ENCODE data around the gene CELSR1. TPM values are rescaled to one million over a fixed set of nuclear protein-coding genes. Genes with fewer than 3 reads are reported as not detected.
"Not testable (repeated sequence)": the region's sequence is repeated elsewhere in the genome, so short reads cannot be mapped to it uniquely, and the experiment has no call there.

The CELSR1 gene
- total RNA-seq, 1 experiment from 2014 or later = 5.7 TPM

- no peak for DNase-seq (ENCODE audit: low spot score)
These were observed 52.4 kb downstream of the CELSR1 start for GRCh38 chr22:46484861-46485595.

- no peak for DNase-seq (ENCODE audit: low spot score)
These were observed 53.1 kb downstream of the CELSR1 start for GRCh38 chr22:46484156-46484860.

DNA sequence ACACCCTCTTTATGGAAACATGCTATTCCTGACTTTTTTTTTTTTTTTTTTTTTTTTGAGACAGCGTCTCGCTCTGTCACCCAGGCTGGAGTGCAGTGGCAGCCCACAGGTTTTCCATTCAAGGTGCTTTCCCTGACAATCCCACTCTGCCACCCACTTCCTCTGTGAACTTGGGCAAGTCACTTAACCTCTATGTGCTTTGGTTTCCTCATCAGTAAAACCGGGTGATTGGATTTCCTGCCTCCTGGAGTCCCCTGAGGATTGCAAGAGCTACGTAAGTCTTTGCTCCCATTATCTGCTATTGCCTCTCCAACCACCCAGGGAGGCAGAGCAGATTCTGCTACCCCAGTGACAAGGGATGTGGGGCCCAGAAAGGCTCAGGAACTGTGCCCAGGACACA is 54.1 kb downstream of the CELSR1 start:
- no peak for DNase-seq (ENCODE audit: low spot score)

DNA sequence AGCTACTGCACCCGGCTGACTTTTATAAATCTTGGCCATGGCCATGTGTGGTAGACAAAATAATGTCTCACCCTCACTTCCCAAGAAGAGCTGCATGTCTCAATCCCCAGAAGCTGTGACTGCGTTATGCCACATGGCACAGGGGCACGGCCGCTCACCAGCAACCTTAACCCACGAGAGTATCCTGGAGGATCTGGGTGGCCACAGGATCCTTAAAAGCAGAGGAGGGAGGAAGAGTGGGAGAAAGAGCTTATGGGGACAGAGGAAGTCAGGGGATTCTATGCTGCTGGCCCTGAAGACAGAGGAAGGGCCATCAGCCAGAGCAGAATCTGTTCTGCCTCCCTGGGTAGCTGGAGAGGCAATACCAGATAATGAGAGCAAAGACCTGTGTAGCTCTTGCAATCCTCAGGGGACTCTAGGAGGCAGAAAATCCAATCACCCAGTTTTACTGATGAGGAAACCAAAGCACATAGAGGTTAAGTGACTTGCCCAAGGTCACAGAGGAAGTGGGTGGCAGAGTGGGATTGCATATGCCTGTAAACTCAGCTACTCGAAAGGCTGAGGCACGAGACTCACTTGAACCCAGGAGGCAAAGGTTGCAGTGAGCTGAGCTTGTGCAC is 55.3 kb downstream of the CELSR1 start:
- no peak for DNase-seq (ENCODE audit: low spot score)

DNA sequence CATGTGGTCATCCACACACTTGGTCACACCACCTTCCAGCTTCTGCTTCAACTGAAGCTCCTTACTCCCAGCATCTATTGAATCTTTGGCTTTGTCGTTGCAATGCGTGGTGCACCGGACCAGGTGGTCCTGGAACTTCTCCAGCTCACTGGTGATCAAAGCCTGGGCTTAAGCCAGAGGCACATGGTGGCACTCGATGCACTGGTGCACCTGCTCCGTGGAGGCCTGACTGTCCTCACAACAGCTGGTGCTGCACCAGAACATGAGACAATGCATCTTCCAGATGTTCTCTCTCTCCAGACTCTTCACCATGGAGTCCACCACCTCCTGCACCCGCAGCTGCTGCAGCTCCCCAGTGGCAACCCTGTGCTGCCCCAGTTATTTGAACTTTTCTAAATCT is 56.0 kb downstream of the CELSR1 start:
- DNase-seq (ENCODE audit: low spot score) = no peak

DNA sequence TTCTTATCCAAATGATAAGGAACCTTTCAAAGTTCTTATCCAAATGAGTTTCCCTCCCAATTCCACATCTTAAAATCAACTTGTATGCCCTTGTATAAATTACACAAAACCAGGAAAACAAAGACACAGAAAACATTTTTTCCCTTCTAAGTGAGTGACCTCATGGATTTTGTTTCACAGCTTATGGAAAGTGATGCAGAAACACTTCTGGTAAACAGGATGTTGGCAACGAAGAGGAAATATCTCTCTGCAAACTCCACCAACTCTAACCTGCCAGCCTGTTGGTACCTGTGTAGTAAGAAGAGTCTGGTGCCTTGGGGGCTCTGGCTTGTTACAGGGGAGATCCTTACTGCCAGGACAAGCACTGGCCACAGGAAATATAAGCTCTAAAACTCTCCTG is 57.0 kb downstream of the CELSR1 start:
- no peak for DNase-seq (ENCODE audit: low spot score)

- no peak for DNase-seq (ENCODE audit: low spot score)
These were observed 58.4 kb downstream of the CELSR1 start for GRCh38 chr22:46479046-46479445.

GRCh38 chr22:46478083-46478551 is 59.3 kb downstream of the CELSR1 start:
- DNase-seq (ENCODE audit: low spot score) = no peak

DNA sequence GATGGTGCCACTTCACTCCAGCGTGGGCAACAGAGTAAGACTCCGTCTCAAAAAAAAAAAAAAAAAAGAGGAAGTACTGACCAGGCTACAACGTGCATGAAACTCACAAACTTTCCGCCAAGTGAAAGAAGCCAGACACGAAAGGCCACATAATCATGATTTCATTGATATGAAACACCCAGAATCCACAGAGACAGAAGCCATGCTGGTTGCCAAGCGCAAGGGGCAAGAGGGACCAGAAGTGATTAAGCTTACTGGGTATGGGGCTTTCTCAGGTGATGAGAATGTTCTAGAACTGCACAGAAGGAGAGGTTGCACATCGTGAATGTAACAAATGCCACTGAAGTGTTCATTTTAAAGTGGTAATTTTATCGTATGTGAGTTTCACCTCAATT is 60.9 kb downstream of the CELSR1 start:
- no peak for DNase-seq (ENCODE audit: low spot score)

DNA sequence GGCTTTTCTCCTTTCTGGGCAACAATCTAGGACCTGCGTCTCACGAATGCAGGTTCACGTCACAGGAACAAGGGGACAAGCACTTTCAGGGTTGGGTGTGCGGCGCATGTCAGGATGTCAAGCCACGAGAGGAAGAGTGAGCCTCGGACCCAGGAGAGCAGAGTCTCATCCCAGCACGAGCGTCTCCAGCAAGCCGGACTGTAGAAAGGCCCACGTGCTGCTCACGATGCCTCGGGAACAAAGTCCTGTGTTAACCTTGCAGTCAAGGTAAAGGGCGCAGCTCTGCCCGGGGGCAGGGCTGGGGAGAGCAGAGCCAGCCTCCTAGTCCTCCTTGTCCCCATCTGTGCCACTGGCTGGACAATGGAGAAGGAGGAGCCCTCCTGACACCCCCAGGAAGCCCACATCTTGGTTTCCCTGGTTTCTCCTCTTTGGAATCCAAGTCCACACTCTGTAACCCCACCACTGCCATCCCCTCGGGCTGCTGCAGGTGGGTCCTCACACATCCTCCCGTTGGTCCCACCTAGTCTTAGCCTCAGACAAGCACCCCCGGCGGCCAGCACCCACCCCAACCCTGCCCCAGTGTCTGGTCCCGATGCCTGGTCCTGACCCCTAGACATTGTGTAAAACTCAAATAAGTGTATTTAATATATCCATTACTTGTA is 63.4 kb downstream of the CELSR1 start:
- no peak for DNase-seq (ENCODE audit: low spot score)

GRCh38 chr22:46473021-46473779 is 64.2 kb downstream of the CELSR1 start:
- no peak for DNase-seq (ENCODE audit: low spot score)

- DNase-seq (ENCODE audit: low spot score) = no peak
These were observed 64.8 kb downstream of the CELSR1 start for GRCh38 chr22:46472722-46473016.

GRCh38 chr22:46471901-46472721 is 65.3 kb downstream of the CELSR1 start:
- DNase-seq (ENCODE audit: low spot score) = no peak

- not testable (repeated sequence) for DNase-seq (ENCODE audit: low spot score)
These were observed 66.1 kb downstream of the CELSR1 start for GRCh38 chr22:46471330-46471729.

GRCh38 chr22:46469711-46470110 is 67.7 kb downstream of the CELSR1 start:
- no peak for DNase-seq (ENCODE audit: low spot score)

GRCh38 chr22:46467006-46467405 is 70.4 kb downstream of the CELSR1 start:
- DNase-seq (ENCODE audit: low spot score) = no peak

- no peak for DNase-seq (ENCODE audit: low spot score)
These were observed 71.2 kb downstream of the CELSR1 start for GRCh38 chr22:46466255-46466676.

- no peak for DNase-seq (ENCODE audit: low spot score)
These were observed 71.6 kb downstream of the CELSR1 start for GRCh38 chr22:46465793-46466192.

DNA sequence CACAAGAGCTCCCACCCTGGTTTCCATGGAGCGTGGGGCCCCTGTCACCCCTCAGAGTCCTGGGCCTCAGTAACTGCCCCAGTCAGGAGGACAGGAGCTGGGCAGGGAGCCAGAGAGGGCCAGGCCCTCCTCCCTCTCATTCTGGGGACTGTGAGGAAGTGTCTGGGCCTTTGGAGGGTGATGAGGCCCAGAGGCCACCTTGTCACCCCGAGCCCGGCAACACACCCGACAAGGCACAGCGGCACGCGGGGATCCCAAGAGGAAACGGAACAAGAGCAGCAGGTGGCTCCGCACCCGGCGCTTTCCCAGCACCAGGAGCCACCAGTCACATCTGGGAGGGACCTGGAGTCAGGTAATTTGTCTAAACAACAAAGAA is 72.1 kb downstream of the CELSR1 start:
- DNase-seq (ENCODE audit: low spot score) = no peak

DNA sequence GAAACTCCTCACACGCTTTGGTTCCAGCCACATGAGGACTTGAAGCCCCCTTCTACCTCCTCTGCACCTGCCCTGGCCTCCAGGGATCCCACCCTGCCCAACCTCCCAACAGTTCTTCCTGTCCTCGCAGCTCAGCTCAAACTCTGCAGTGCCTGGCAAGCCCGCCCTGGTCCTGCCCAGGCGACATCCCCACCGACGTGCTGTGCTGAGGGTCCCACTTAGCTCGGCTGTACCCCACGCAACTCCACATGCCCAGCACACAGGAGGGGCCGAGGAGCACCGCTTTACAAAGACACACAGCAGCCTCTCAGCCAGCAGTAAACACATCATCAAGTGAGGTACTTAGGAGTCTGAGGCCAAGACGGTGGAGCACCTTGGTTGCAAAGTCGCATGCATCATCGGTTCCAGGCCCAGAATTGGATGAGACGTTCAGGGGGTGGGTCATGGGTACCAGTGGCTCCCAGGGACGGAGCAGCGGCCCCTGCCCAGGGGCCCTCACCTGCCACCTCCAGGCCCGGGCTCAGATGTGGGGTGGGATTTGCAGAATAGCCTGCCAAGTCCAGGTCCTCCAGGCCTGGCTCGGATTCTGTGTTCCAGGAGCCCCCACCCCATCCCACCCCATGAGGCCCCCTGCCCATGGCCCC is 72.6 kb downstream of the CELSR1 start:
- DNase-seq (ENCODE audit: low spot score) = no peak
